CD14-positive monocyte (primary cell): Measurements from ENCODE around the gene MRGPRE. TPM values are rescaled to one million over a fixed set of nuclear protein-coding genes. Genes with fewer than 3 reads are reported as not detected.

ENCODE experiments used
- DNase-seq, 3 donors: peaks; one replicate each; pipeline ENCODE4 v3.0.0-alpha.2; 2011 to 2022
- H2AFZ ChIP-seq: 2 replicates; pipeline ENCODE4 v1.6.0; 2012; ENCODE audit warnings: mild to moderate bottlenecking, low read depth, low read length, inconsistent platforms; ENCODE audit not compliant: insufficient read depth, poor library complexity, severe bottlenecking
- H3K27ac ChIP-seq, 2 donors: 1 replicate in 1 of 2; 2 replicates in 1 of 2; pipeline ENCODE4 v1.5.1; 2012 to 2013; ENCODE audit warnings: low read length in 2 of 2, control low read depth in 1 of 2, inconsistent platforms in 1 of 2, low read depth in 1 of 2, mild to moderate bottlenecking in 1 of 2
- H3K27me3 ChIP-seq, 2 donors: one replicate each; pipeline versions ENCODE4 v1.6.0 to v1.6.1; 2011 to 2013; ENCODE audit warnings: low read length in 2 of 2; ENCODE audit not compliant: control insufficient read depth in 2 of 2, insufficient read depth in 2 of 2
- H3K36me3 ChIP-seq, 2 donors: replicated peaks in 1 of 2; 1 replicate in 1 of 2; 2 replicates in 1 of 2; pipeline versions ENCODE4 v1.5.1 to v1.6.1; 2012 to 2013; ENCODE audit warnings: low read length in 2 of 2, control low read depth in 1 of 2, inconsistent platforms in 1 of 2, mild to moderate bottlenecking in 1 of 2; ENCODE audit not compliant: insufficient read depth in 2 of 2, control insufficient read depth in 1 of 2
- H3K4me1 ChIP-seq, 2 donors: 1 replicate in 1 of 2; 2 replicates in 1 of 2; pipeline versions ENCODE4 v1.5.1 to v1.6.1; 2012 to 2013; ENCODE audit warnings: low read length in 2 of 2, control low read depth in 1 of 2, inconsistent platforms in 1 of 2, mild to moderate bottlenecking in 1 of 2, moderate library complexity in 1 of 2; ENCODE audit not compliant: insufficient read depth in 2 of 2, control insufficient read depth in 1 of 2
- H3K4me2 ChIP-seq: replicated peaks from 2 replicates; pipeline ENCODE3; 2012; ENCODE audit warnings: low read length, moderate library complexity, mild to moderate bottlenecking; ENCODE audit not compliant: poor library complexity, severe bottlenecking; ENCODE audit errors: extremely low read depth
- H3K4me3 ChIP-seq, 3 experiments: fragments of 200-600 bp in 1 of 3; sonication (generic) in 1 of 3; replicated peaks in 1 of 3; 1 replicate in 2 of 3; 2 replicates in 1 of 3; pipeline ENCODE4 v1.5.1; 2011 to 2013; ENCODE audit warnings: low read length in 3 of 3, mild to moderate bottlenecking in 3 of 3, control low read depth in 2 of 3, low read depth in 2 of 3, inconsistent platforms in 1 of 3, moderate library complexity in 1 of 3
- H3K79me2 ChIP-seq: 2 replicates; pipeline ENCODE4 v1.6.0; 2012; ENCODE audit warnings: mild to moderate bottlenecking, control low read depth, inconsistent platforms, low read length, moderate library complexity; ENCODE audit not compliant: insufficient read depth
- H3K9ac ChIP-seq: 2 replicates; pipeline ENCODE4 v1.6.0; 2017; ENCODE audit warnings: low read length, mild to moderate bottlenecking; ENCODE audit not compliant: insufficient read depth, poor library complexity, severe bottlenecking
- H3K9me3 ChIP-seq, 2 donors: replicated peaks in 1 of 2; 1 replicate in 1 of 2; 2 replicates in 1 of 2; pipeline versions ENCODE4 v1.5.1 to v1.6.1; 2012 to 2013; ENCODE audit warnings: low read length in 2 of 2, control low read depth in 1 of 2; ENCODE audit not compliant: control insufficient read depth in 1 of 2, insufficient read depth in 1 of 2
- H4K20me1 ChIP-seq: 2 replicates; pipeline ENCODE4 v1.6.0; 2012; ENCODE audit warnings: mild to moderate bottlenecking, low read length, control low read depth, moderate library complexity; ENCODE audit not compliant: insufficient read depth
- H3K27ac Mint-ChIP-seq, 7 donors: one replicate each; pipeline ENCODE4 v1.8.0; 2020; ENCODE audit warnings: mild to moderate bottlenecking in 7 of 7, mixed read lengths in 7 of 7, moderate library complexity in 6 of 7, inconsistent platforms in 2 of 7
- H3K27me3 Mint-ChIP-seq, 3 donors: one replicate each; pipeline ENCODE4 v1.8.0; 2021 to 2022; ENCODE audit warnings: low read depth in 3 of 3, mild to moderate bottlenecking in 3 of 3, mixed read lengths in 3 of 3, moderate library complexity in 3 of 3, inconsistent platforms in 1 of 3
- H3K36me3 Mint-ChIP-seq, 2 donors: one replicate each; pipeline ENCODE4 v1.8.0; 2020; ENCODE audit warnings: mixed read lengths in 2 of 2, inconsistent platforms in 1 of 2, mild to moderate bottlenecking in 1 of 2
- H3K4me1 Mint-ChIP-seq: one replicate; pipeline ENCODE4 v1.8.0; 2020; ENCODE audit warnings: mild to moderate bottlenecking, mixed read lengths
- H3K4me3 Mint-ChIP-seq, 2 donors: one replicate each; pipeline ENCODE4 v1.8.0; 2020; ENCODE audit warnings: mild to moderate bottlenecking in 2 of 2, mixed read lengths in 2 of 2, moderate library complexity in 1 of 2
- H3K9me3 Mint-ChIP-seq, 7 donors: one replicate each; pipeline ENCODE4 v1.8.0; 2020 to 2022; ENCODE audit warnings: mixed read lengths in 7 of 7, mild to moderate bottlenecking in 6 of 7, moderate library complexity in 6 of 7, inconsistent platforms in 2 of 7
- CTCF ChIP-seq: fragments of 200-600 bp; IDR thresholded peaks from one replicate; pipeline ENCODE4 v1.8.0; 2022; ENCODE audit warnings: antibody characterized with exemption, mild to moderate bottlenecking
- WGBS: methylation state at CpG from one replicate; pipeline ENCODE4 v1.1.5; 2013; ENCODE audit warnings: missing lambda C conversion rate; ENCODE audit not compliant: insufficient coverage; 5-methylcytosine and 5-hydroxymethylcytosine counted together
- intact Hi-C, 2 donors: fragments of 100-400 bp; cut with micrococcal nuclease; formaldehyde crosslinking; loops; one replicate each; pipeline versions ENCODE4 v1.15.0 to v1.15.1; 2023
- polyA plus RNA-seq, 3 donors: library from polyadenylated mRNA; depleted of rRNA in 1 of 3; unstranded in 2 of 3; stranded (reverse) in 1 of 3; fragments of 300-500 nt in 2 of 3; fragments of >200 nt in 1 of 3; fragmentation: Illumina TruSeq in 2 of 3; gene quantifications; 1 replicate in 2 of 3; 2 replicates in 1 of 3; pipeline ENCODE4 v1.2.3, GENCODE V29; 2012 to 2021

MRGPRE gene
- polyA plus RNA-seq, 3 donors, result not detected

GRCh38 chr11:3221408-3222002 is 10.7 kb downstream of the MRGPRE start:
- H3K27me3 ChIP-seq, result peaks cover 0 to 5% of the 10 kb centered on the region in 2 donors
- DNase-seq, result no peak
- intact Hi-C loops, result no loop called here
- Mint-ChIP-seq H3K9me3 (no peaks in the 10 kb centered on the region), H3K27me3 (peaks cover 25 to 42% (median 28%) of the 10 kb centered on the region in 3 donors), H3K4me3 (no peak overlapping the region), H3K4me1 (peaks cover 19% of the 10 kb centered on the region), H3K27ac (no peak overlapping the region), H3K36me3 (no peaks in the 10 kb centered on the region)
- peaks cover 10 to 11% of the 10 kb centered on the region in 2 donors for H3K4me1 ChIP-seq
- 95% methylated on average over 24 of the region's 27 CpGs for WGBS
- H3K36me3 ChIP-seq, result no peaks in the 10 kb centered on the region
- no peak overlapping the region for H3K4me3 ChIP-seq
- no peaks in the 10 kb centered on the region for H3K79me2 ChIP-seq
- H4K20me1 ChIP-seq, result no peaks in the 10 kb centered on the region
- H2AFZ ChIP-seq, result no peak overlapping the region
- no peak overlapping the region for H3K4me2 ChIP-seq
- H3K27ac ChIP-seq, result no peak overlapping the region
- no peaks in the 10 kb centered on the region for H3K9me3 ChIP-seq
- H3K9ac ChIP-seq, result no peak overlapping the region
- TF ChIP-seq CTCF, result no peak

- no peaks in the 10 kb centered on the region for H3K9me3 Mint-ChIP-seq
- H2AFZ ChIP-seq, result no peak overlapping the region
- 91% methylated on average over 18 of the region's 21 CpGs for WGBS
- peaks cover 2 to 4% of the 10 kb centered on the region in 2 donors for H3K4me1 ChIP-seq
- H3K27ac ChIP-seq, result no peak overlapping the region
- H3K36me3 ChIP-seq, result no peaks in the 10 kb centered on the region
- no peak overlapping the region for H3K4me2 ChIP-seq
- H3K36me3 Mint-ChIP-seq, result no peaks in the 10 kb centered on the region
- H3K79me2 ChIP-seq, result no peaks in the 10 kb centered on the region
- H3K4me3 Mint-ChIP-seq, result no peak overlapping the region
- no peak overlapping the region for H3K27ac Mint-ChIP-seq
- H3K27me3 ChIP-seq, result peaks cover 0 to 7% of the 10 kb centered on the region in 2 donors
- H3K27me3 Mint-ChIP-seq, result peaks cover 27 to 46% (median 30%) of the 10 kb centered on the region in 3 donors
- H3K9me3 ChIP-seq, result no peaks in the 10 kb centered on the region
- DNase-seq, result no peak
- H3K9ac ChIP-seq, result no peak overlapping the region
- peaks cover 12% of the 10 kb centered on the region for H3K4me1 Mint-ChIP-seq
- no peaks in the 10 kb centered on the region for H4K20me1 ChIP-seq
- H3K4me3 ChIP-seq, result no peak overlapping the region
- TF ChIP-seq CTCF, result no peak
- intact Hi-C loops, result no loop called here
Measured at GRCh38 chr11:3220521-3221407, 11.5 kb downstream of the MRGPRE start.
